Suppressor macrophage treated with lipopolysaccharide for 4 hours (primary cell): ENCODE data around the gene CTNNAL1.
"Not testable (repeated sequence)": the region's sequence is repeated elsewhere in the genome, so short reads cannot be mapped to it uniquely, and the experiment has no call there.

Source experiments
- DNase-seq: peaks from one replicate; pipeline ENCODE4 v3.0.0-alpha.2; 2020

The CTNNAL1 gene, protein sequence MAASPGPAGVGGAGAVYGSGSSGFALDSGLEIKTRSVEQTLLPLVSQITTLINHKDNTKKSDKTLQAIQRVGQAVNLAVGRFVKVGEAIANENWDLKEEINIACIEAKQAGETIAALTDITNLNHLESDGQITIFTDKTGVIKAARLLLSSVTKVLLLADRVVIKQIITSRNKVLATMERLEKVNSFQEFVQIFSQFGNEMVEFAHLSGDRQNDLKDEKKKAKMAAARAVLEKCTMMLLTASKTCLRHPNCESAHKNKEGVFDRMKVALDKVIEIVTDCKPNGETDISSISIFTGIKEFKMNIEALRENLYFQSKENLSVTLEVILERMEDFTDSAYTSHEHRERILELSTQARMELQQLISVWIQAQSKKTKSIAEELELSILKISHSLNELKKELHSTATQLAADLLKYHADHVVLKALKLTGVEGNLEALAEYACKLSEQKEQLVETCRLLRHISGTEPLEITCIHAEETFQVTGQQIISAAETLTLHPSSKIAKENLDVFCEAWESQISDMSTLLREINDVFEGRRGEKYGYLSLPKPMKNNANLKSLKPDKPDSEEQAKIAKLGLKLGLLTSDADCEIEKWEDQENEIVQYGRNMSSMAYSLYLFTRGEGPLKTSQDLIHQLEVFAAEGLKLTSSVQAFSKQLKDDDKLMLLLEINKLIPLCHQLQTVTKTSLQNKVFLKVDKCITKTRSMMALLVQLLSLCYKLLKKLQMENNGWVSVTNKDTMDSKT

DNA sequence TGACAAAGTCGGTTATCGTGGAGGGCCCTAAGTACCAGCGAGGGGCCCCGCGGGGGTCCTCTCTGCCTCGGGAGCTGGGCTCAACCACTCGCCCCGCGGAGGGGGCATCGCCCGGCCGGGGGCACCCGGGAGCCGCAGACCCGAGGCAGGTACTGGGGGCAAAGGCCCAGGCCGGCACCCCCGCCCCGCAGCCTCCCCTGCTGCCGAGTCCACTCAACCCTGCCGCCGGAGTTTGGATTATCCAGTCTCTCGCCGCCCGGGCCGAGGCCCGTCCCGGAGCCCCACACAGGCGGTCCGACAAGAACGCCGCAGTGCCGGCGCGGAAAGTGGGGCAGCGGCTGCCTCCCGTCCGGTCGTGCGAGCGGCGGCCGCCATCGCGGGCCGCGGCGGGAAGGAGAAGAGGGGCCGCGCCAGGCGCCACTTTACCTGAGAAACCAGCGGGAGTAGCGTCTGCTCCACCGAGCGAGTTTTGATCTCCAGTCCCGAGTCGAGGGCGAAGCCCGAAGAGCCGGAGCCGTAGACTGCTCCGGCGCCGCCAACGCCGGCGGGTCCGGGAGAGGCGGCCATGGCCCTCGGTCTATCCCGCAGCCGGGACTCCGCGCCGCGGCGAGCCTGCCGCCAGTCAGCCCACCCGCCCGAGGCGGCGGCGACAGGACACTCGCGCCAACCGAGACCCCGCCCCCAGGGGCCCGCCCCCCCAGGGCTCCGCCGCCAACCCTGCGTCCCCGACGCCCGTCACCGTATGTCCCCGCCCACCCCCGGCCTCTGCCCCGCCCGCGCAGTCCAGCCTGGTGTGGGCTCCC is at the start of gene CTNNAL1:
Gene CTNNAL1 (minus strand): TSS at position 624 of the 803 bp plus-strand sequence. CDS start 57 bp downstream, at position 567.
- DNase-seq = peak; percentile 79

DNA sequence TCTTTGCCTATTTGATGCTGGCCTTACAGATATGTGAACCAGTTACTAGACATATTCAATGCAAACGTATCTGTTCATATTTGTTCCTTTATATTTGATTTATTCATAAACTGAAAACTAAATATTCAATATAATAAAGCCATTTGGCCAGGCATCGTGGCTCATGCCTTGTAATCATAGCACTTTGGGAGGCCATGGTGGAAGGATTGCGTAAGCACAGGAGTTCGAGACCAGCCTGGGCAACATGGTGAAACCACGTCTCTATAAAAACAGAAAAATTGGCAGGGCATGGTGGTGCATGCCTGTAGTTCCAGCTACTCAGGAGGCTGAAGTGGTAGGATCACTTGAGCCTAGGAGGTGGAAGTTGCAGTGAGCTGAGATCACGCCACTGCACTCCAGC is 49.2 kb upstream of the CTNNAL1 start:
- no peak for DNase-seq

DNA sequence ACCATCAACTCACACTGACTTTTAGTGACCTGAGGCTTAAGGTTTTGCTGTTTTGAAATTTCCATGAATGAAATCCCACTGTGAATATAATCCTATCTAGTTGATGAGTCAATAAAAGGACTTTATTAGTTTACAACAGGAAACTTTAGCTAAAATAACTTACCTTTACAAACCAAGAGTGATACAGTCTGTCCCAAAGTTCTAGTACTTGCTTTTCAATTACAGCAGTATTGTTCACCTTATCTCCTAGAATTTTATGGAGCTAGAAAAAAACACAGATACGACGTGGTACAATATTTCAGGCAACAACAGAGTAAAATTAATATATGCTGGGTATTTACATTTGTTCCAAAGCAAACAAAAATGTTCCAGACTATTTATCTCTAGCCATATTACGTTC is 46.9 kb upstream of the CTNNAL1 start:
- no peak for DNase-seq

DNA sequence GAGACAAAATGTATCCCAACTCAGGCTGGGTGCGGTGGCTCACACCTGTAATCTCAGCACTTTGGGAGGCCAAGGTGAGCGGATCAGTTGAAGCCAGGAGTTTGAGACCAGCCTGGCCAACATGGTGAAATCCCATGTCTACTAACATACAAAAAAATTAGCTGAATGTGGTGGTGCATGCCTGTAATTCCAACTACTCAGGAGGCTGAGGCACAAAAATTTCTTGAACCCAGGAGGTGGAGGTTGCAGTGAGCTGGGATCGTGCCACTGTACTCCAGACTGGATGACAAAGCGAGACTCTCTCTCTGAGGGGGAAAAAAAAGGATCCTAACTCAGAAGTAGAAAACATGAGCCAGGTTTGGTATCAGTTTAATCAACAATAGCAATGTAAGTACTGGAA is 39.8 kb upstream of the CTNNAL1 start:
- DNase-seq = not testable (repeated sequence)

DNA sequence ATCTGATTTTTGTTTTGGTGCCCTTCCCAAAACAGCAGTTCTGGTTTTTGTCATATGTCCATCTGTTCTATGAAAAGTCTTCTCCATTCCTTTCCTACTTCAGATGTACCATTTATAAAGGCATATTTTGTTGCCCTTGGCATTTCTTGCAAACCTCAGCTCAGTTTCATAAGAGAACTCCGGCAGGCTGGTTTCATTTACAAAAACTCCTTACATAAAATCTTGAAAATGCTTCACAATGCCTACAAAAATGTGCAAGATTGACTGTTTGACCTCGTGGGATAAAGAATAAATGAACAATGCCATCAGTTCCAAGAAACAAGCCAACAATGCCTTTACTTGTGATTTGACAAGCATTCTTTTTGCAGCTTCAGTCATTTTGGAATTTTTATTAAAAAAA is 39.1 kb upstream of the CTNNAL1 start:
- no peak for DNase-seq

DNA sequence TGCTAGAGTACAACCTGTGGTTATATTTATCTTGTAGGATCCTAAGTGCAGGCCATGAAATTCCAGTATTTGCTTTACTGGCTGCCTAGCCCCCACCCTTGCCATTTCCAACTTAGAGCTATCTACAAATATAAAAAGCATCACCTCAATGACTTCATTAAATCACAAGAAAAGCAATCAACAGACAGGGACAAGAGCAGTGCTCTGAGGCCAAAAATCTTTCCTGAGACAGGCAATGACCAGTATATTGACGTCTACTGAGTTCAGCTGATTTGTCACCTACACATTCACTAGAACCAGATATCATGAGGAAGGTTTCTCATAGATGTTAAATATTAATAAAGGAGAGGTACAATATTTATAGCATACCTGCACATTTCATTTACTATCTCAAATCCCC is 38.4 kb upstream of the CTNNAL1 start:
- DNase-seq = no peak

DNA sequence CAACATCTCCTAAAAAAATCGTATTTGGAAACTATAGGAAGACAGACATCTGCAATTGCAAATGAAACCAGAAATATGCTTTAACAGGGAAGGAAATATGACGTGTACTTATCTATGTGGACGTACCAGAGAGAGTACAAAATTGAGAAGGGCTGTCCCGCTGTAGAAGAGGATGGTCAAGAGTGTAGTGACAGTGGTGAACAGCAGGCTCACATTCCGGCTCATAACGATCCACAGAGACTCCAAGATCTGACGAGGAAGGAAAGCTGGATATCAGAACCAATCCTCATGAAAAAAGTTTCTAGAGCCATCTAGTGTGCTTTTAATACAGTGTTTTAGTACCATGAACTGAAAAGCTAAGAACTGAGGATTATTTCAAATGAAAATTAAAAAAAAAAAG is 37.1 kb upstream of the CTNNAL1 start:
- no peak for DNase-seq

DNA sequence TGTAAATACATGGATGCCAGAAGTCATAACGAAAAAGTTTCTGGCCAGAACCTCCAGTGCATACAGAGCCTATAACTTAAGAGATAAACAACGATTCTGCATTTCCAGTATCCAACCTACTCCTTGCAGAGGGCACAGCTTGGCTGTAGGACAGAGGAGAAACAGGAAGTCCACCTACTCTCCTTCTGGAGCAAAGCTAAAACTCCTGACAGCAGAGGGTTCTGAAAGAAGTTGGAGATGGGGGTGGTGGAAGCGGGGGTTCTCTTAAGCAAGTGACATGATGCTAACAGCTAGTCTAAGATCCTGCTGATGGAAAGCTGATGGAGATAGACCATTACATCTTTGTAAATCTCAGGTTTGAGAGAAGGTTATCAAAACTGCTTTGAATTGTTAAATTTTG is 35.5 kb upstream of the CTNNAL1 start:
- DNase-seq = peak; percentile 2

DNA sequence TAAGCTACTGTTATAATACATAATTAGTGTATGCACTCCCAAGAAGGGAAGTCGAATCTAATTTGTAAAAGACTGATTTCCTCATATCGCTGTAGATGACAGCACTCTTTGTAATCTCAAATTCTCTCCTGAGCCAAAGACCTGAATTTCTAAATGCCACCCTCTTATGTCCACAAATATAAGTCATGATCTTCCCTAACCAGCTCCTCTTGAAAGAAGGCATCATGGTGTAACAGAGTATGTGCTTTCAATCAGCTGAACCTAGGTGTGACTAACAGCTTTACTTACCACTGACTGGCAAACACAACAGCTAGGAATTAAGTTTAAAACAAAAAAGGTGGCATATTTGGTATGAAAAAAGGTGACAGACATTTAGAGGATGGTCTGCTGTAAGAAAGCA is 34.0 kb upstream of the CTNNAL1 start:
- peak; percentile 1 for DNase-seq

DNA sequence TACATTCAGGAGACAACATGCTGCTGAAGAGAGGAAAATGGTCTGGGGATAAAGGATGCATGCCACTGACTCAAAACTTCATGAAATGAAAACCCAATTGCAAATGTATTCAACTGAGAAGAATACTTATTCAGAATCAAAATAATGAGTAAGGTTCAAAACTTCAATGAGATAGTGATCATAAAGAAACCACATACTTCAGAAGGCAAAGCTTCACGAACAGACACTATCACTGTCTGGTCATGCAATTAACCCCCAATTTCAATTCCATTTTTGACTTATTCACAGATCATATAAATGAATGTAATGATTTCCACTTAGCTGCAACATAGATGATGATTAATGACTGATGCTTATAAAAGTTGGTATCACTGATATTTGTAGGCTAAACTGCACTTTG is 33.0 kb upstream of the CTNNAL1 start:
- DNase-seq = no peak

DNA sequence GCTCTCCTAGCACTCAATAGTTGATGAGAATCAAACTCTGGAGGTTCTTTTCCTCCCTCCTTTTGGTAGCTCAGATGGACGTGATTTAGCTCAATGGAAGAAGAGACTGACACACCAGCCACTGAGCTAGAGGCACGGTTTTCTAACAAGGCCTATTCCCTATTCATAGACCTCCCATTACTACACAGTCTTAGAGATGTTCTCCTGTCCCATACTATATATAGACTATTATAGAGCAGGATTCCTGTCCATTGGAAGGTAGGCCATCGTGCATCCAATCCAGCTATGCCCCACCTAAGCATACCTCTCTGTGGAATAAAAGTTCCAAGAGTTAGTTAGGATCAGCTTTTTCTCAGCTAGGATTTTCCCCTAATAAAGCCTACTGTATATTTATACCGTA is 30.3 kb upstream of the CTNNAL1 start:
- DNase-seq = no peak

DNA sequence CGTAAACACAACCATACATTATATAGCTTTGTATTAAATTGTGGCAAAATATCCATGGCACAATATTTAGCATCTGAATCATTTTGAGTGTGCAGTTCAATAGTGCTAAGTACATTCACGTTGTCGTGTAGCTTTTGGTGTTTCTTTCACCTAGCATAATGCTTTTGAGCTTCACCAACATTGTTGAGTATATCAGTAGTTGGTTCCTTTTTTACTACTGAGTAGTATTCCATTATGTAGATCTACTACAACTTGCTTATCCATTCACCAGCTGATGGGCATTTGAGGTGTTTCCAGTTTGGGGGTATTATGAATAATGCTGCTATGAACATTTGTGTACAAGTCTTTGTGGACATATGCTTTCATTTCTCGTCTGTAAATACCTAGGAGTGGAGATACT is 27.3 kb upstream of the CTNNAL1 start:
- DNase-seq = no peak

DNA sequence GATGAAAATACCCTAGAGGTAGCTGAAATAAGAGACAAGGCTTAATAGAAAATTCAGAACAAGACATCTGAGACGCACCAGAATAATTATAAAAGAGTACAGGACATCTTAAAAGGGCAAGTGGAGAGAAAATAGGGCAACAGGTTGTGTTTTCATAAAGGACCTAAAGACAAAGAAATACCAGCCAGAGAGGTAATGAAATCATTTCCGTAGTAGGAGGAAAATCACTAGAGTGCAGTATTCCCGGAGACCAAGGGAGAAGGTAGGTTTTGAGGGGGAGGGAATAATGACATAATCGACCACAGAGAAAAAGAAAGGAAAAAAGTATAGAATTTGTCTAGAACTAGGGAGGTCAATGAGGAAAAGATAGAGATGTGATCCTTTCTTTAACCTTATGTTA is 26.2 kb upstream of the CTNNAL1 start:
- no peak for DNase-seq

DNA sequence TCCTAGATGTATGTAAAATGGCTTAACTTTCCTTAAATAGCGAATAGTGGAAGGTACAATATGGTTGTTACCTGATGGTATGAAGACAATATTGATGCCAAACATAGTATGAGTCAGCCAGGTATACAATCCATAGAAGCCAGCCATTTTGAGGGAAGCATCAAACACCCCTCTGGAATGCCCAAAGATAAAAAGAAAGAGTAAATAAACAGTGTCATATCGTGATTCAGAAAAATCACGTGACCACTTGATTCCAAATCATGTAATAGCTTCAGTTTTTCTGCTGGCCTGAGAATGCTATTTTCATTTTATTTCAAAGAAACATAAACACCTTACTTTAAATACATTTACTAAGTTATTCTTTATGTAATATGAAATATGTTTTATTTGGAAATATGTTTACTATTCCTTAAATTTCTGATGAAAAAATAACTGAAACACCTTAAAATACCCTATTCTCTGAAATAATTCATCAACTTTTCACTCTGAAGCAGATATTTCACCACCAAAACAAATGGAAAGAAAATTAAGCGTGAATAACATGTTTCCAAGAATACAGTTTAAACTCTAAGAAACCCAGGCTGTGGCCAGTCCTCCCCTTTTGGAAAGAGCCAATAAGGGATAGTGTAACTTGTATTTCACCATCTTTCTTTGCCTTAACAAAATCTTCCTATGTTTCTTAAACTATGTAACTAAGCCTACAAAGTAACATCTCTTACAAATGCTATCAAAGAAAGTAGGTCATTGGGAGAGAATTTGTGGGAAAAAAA is 24.8 kb upstream of the CTNNAL1 start:
- no peak for DNase-seq

DNA sequence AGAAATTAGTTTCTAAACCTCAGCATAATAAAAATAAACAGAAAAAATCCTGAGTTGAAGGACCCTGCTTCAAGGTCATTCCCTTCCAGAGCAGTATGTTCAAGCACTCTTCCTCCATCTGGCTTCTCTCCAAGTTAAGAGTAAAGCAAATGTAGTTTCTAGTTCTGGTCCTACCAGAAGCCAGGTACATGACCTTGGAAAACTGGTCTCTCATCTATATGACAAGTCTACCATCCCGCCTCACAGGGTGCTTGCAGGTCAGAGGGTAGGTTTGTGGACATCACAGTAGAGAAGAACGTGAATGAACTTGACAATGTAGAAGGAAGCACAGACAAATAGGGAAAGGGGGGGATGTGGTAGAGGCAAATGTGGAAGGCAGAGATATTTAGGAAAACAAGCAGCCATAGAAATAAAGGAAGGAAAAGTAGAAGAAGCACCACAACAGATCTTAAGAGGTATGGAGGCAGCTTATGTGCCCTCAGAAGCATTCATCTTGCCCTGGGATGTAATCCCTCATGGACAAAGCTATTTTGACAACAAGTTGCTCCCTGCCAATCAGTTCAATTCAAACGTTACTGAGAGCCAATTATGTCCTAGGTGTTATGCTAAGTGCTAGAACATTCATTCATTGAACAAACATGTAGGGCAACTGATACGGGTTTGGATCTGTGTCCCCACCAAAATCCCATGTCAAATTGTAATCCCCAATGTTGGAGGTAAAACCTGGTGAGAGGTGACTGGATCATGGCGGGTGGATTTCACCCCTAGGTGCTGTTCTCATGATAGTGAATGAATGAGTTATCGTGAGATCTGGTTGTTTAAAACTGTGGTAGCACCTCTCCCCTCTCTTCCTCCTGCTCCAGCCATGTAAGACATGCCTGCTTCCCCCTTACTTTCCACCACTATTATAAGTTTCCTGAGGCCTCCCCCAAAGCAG is 23.7 kb upstream of the CTNNAL1 start:
- DNase-seq = no peak

DNA sequence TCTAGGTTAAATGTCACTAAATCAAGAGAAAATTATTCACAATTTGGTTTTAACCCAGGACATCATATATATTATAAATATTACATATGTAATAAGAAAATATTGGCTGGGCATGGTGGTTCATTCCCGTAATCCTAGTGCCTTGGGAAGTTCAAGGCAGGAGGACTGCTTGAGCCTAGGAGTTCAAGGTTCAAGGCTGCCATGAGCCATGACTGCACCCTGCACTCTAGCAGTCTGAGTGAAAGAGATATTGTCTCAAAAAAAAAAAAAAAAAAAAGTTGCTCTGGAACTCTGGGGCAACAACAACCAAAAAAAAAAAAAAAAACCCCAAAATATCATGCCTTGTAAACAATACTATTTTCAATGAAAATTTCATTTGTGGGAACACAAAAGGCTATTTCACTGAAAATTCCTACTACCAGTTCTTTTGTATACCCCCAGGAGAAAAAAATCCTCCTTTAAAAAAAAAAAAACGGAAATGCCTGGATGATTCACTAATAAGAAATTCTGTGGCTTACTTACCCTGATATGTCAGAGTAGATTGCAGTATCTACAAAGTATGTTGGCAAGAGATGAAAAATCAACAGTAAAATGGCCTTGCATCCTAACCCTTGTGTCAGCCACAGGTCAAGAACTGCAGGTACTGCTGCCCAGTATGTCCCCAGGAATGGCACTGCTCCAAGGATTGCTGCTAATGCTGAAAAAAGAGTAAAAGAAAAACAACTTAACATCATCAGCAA is 22.6 kb upstream of the CTNNAL1 start:
- DNase-seq = no peak

DNA sequence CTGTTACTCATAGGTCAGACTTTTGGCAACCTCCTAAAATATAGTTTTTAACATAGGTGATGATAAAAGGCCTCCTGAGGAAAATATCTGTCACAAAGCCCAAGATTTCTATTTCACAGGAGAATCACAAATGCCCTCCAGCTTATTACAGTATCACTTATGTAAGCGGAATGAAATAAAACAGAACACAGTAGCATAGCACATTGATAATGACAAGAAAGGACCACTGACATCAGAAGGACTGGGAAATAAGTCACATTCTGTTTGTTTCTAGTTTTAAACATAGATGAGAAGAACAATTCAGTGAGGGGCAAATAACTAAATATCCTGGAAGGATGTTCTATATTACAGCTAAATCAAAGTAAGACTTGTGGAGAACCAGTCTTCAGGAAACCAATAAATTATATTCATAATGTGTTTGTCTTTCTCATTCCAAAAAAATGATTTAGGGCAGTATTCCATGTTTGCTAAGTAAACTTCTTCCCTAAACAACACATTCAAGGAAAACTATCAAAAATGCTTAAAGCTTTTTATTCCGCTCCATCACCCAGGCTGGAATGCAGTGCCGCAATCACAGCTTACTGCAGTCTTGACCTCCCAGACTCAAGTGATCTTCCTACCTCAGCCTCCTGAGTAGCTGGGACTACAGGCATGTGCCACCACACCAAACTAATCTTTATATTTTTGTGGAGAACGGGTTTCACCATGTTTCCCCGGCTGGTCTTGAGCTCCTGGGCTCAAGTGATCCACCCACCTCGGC is 20.8 kb upstream of the CTNNAL1 start:
- no peak for DNase-seq

DNA sequence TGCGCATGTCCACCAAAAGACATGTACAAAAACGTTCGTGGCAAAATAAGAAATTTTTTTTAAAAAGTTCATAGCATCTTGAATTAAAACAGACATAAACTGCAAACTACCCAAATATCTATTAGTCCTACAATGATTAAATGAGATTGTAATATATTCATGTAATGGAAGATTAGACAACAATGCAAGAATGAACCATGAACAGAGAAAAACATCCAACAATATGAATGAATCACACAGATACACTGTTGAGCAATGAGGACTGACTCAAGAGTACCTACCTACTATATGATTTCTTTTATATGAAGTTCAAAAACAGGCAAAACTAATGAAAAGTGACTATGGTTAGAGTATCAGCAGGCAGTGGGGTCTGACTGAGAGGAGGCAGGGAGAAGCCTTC is 17.9 kb upstream of the CTNNAL1 start:
- no peak for DNase-seq

DNA sequence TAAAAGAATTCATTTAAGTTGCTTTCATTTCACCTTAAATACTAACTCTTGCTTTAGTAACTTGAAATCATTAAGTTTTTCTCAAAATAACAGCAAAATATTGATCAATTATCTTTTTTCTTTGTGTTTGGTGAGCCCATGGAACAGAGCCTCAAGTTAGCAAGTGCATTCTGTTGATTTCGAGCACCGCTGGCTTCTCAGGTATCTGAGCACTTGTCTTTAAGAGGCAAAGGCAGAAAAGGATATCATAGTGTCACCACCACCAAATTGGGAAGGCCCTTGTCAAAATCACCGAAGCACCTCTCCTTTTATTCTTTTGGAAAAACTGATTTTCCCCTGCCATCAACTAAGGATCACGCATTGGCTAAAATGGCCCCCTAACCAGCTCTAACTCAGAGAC is 17.1 kb upstream of the CTNNAL1 start:
- DNase-seq = no peak

DNA sequence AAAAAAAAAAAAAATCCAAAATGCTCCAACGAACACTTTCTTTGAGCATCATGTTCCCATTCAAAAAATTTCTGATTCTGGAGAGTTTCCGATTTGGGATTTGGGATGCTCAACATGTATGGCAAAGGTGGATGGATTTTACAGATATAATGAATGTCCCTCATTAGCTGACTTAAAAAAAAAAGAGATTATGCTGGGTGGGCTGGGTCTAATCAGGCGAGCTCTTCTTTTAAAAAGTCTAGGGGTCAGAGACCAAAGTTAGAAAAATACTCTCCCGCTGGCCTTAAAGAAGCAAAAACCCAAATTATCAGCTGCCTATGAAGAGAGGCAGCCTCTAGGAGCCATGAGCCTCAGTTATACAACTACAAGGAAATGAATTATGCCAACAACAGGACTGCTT is 15.2 kb upstream of the CTNNAL1 start:
- no peak for DNase-seq
